PFSK-1 (cell line): ENCODE measurements around the gene DTD1.

Experiments used
- FOXP2 ChIP-seq: optimal IDR thresholded peaks from 2 replicates; pipeline ENCODE3; 2011; ENCODE audit warnings: borderline replicate concordance, control low read depth, inconsistent platforms; ENCODE audit not compliant: insufficient read depth; ENCODE audit errors: extremely low read length, extremely low read depth
- POLR2AphosphoS5 ChIP-seq: IDR thresholded peaks from 2 replicates; pipeline ENCODE4 v1.6.1; 2012; ENCODE audit warnings: low read depth, mild to moderate bottlenecking, control low read depth, low read length, moderate library complexity
- REST ChIP-seq, 2 experiments: IDR thresholded peaks; 2 replicates each; pipeline versions ENCODE4 v1.6.1 to v1.8.0; 2011 to 2012; ENCODE audit warnings: low read depth in 2 of 2, low read length in 2 of 2, control low read depth in 1 of 2, inconsistent platforms in 1 of 2, mild to moderate bottlenecking in 1 of 2, moderate library complexity in 1 of 2; ENCODE audit not compliant: insufficient read depth in 1 of 2
- SIN3A ChIP-seq: IDR thresholded peaks from 2 replicates; pipeline ENCODE4 v1.6.1; 2012; ENCODE audit warnings: mild to moderate bottlenecking, low read length, moderate library complexity, borderline replicate concordance; ENCODE audit not compliant: insufficient read depth
- TAF1 ChIP-seq: IDR thresholded peaks from 2 replicates; pipeline ENCODE4 v1.6.1; 2012; ENCODE audit warnings: low read length, control low read depth, borderline replicate concordance; ENCODE audit not compliant: insufficient read depth

DTD1 gene

GRCh38 chr20:18740726-18741125, 152.9 kb downstream of the DTD1 start:
- no peak for TF ChIP-seq POLR2AphosphoS5
- TF ChIP-seq FOXP2, result no peak
- no peak for TF ChIP-seq SIN3A
- no peak for TF ChIP-seq TAF1
- TF ChIP-seq REST (IDR thresholded peaks at IDR 0.05; ENCODE audit: insufficient read depth in 1 of 2, low read depth in 2 of 2, low read length in 2 of 2), result no peak

GRCh38 chr20:18742841-18743240, 155.0 kb downstream of the DTD1 start:
- TF ChIP-seq POLR2AphosphoS5, result no peak
- TF ChIP-seq REST (IDR thresholded peaks at IDR 0.05; ENCODE audit: insufficient read depth in 1 of 2, low read depth in 2 of 2, low read length in 2 of 2), result no peak
- no peak for TF ChIP-seq TAF1
- TF ChIP-seq FOXP2, result no peak
- TF ChIP-seq SIN3A, result no peak

- TF ChIP-seq FOXP2, result no peak
These were observed 156.0 kb downstream of the DTD1 start for GRCh38 chr20:18743665-18744440.

- TF ChIP-seq SIN3A (no peak), FOXP2 (no peak), TAF1 (no peak), REST (IDR thresholded peaks at IDR 0.05; ENCODE audit: insufficient read depth in 1 of 2, low read depth in 2 of 2, low read length in 2 of 2) (no peak), POLR2AphosphoS5 (no peak)
These were observed 159.2 kb downstream of the DTD1 start for GRCh38 chr20:18747090-18747489.

- TF ChIP-seq TAF1, result no peak
- no peak for TF ChIP-seq POLR2AphosphoS5
- no peak for TF ChIP-seq SIN3A
- no peak for TF ChIP-seq REST (IDR thresholded peaks at IDR 0.05; ENCODE audit: insufficient read depth in 1 of 2, low read depth in 2 of 2, low read length in 2 of 2)
- no peak for TF ChIP-seq FOXP2
These were observed 161.1 kb downstream of the DTD1 start for GRCh38 chr20:18748987-18749386.
